PFSK-1 (cell line): ENCODE measurements around the gene BARD1.

ENCODE experiments used
- POLR2AphosphoS5 ChIP-seq: IDR thresholded peaks from 2 replicates; pipeline ENCODE4 v1.6.1; 2012; ENCODE audit warnings: low read depth, mild to moderate bottlenecking, control low read depth, low read length, moderate library complexity
- SIN3A ChIP-seq: IDR thresholded peaks from 2 replicates; pipeline ENCODE4 v1.6.1; 2012; ENCODE audit warnings: mild to moderate bottlenecking, low read length, moderate library complexity, borderline replicate concordance; ENCODE audit not compliant: insufficient read depth

DNA sequence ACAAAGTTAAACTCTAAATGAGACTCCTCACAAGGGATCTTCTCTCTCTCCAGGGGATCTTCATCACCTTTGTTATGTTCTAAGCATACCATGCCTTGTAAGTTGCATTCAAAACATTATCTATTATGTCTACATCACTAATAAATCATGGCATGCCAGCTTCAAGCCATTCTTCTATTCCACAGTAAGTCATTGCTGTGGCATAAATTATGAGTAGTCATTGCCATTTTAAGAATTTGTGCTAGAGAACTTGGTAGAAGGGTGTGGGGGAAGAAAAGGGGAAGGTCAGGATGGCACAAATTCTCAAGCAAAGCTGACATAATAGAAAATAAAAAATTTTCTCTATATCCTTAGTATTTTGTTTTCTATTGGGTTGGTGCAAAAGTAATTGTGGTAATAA is 33.5 kb downstream of the BARD1 start:
- TF ChIP-seq SIN3A (no peak), POLR2AphosphoS5 (no peak)
